ENCODE data around the gene CES3. TPM values are rescaled to one million over a fixed set of nuclear protein-coding genes. Genes with fewer than 3 reads are reported as not detected.

CES3 gene
- total RNA-seq, 5 donors from 2014 or later (not counting 1 experiment from before 2014, with no cell fraction given): 0.10 to 0.88 (median 0.58) TPM

- ChIA-PET POLR2A (interaction anchor here (0.6 to 0.7 kb wide), 4 partner anchors 137 to 469 kb away, joined by 3 to 13 read pairs (median 5); no protein-coding TSS in a partner anchor), CTCF (interaction anchor here in 1 of 2 donors (0.5 to 0.6 kb wide), 2 partner anchors 12 to 71 kb away, joined by 5 read pairs; no protein-coding TSS in a partner anchor)
- H3K4me1 Mint-ChIP-seq: peaks cover 12 to 15% (median 14%) of the 10 kb centered on the region in 3 donors
- WGBS (ENCODE audit: insufficient coverage): 89% methylated on average over 3 of the region's 4 CpGs
- no peaks in the 10 kb centered on the region for H3K27me3 Mint-ChIP-seq
- Histone ChIP-seq H3K27me3 (replicated peaks in 1 of 2; ENCODE audit: control insufficient read depth in 2 of 2, extremely low read depth in 1 of 2, insufficient read depth in 2 of 2, low read length in 1 of 2) (peaks cover 0 to 3% of the 10 kb centered on the region in 2 experiments), H3K9me3 (no peaks in the 10 kb centered on the region), H3K27ac (ENCODE audit: low read length) (no peak overlapping the region), H3K36me3 (ENCODE audit: control insufficient read depth in 2 of 2, extremely low read depth in 1 of 2, insufficient read depth in 1 of 2, low read length in 1 of 2) (no peaks in the 10 kb centered on the region), H3K4me1 (ENCODE audit: control insufficient read depth in 1 of 2, extremely low read depth in 1 of 2, insufficient read depth in 2 of 2, low read length in 2 of 2) (peaks cover 0 to 2% of the 10 kb centered on the region in 2 experiments), H3K4me3 (ENCODE audit: control insufficient read depth in 1 of 2, extremely low read depth in 1 of 2, low read length in 1 of 2) (no peak overlapping the region)
- DNase-seq (no peak), ATAC-seq (replicated peaks in 1 of 4) (no peak)
- no peak overlapping the region for H3K4me3 Mint-ChIP-seq
- H3K27ac Mint-ChIP-seq: no peak overlapping the region
- no peaks in the 10 kb centered on the region for H3K9me3 Mint-ChIP-seq
- H3K36me3 Mint-ChIP-seq: no peaks in the 10 kb centered on the region
These were observed 61.6 kb downstream of the CES3 start for GRCh38 chr16:67022531-67023214.

GRCh38 chr16:67023689-67024088 is 62.6 kb downstream of the CES3 start:
- WGBS (ENCODE audit: insufficient coverage): no CpG with 5 or more reads among the region's 1 CpG
- Mint-ChIP-seq H3K27me3 (no peaks in the 10 kb centered on the region), H3K36me3 (no peaks in the 10 kb centered on the region), H3K27ac (no peak overlapping the region), H3K4me1 (peaks cover 14 to 20% (median 14%) of the 10 kb centered on the region in 3 donors), H3K4me3 (no peak overlapping the region), H3K9me3 (no peaks in the 10 kb centered on the region)
- Histone ChIP-seq H3K27me3 (replicated peaks in 1 of 2; ENCODE audit: control insufficient read depth in 2 of 2, extremely low read depth in 1 of 2, insufficient read depth in 2 of 2, low read length in 1 of 2) (peaks cover 0 to 3% of the 10 kb centered on the region in 2 experiments), H3K27ac (ENCODE audit: low read length) (no peak overlapping the region), H3K9me3 (no peaks in the 10 kb centered on the region), H3K4me3 (ENCODE audit: control insufficient read depth in 1 of 2, extremely low read depth in 1 of 2, low read length in 1 of 2) (no peak overlapping the region), H3K36me3 (ENCODE audit: control insufficient read depth in 2 of 2, extremely low read depth in 1 of 2, insufficient read depth in 1 of 2, low read length in 1 of 2) (no peaks in the 10 kb centered on the region), H3K4me1 (ENCODE audit: control insufficient read depth in 1 of 2, extremely low read depth in 1 of 2, insufficient read depth in 2 of 2, low read length in 2 of 2) (peaks cover 2 to 12% of the 10 kb centered on the region in 2 experiments)
- no peak for ATAC-seq (replicated peaks in 1 of 4)
- POLR2A ChIA-PET: interaction anchor here in 1 of 2 donors (0.7 kb wide), 1 partner anchor 14 kb away, joined by 3 read pairs; no protein-coding TSS in a partner anchor
- CTCF ChIA-PET: interaction anchor here in 1 of 2 donors (0.5 kb wide), 1 partner anchor 400 kb away, joined by 3 read pairs; no protein-coding TSS in a partner anchor
- DNase-seq: no peak

Other genes starting within 250 kb of the CES3 start
- gene DYNC1LI2, start 209.7 kb upstream of the CES3 start, total RNA-seq: 10 to 100 TPM; 69.9 to 92.1 (median 81.3) TPM
- under 1 TPM in 2 of 5 donors, not detected in 3; 0.10 to 0.12 TPM for gene TERB1, start 159.7 kb upstream of the CES3 start, total RNA-seq
- 10 to 100 TPM; 67.8 to 93.2 (median 75.0) TPM for gene NAE1, start 130.3 kb upstream of the CES3 start, total RNA-seq
- gene CA7, start 116.9 kb upstream of the CES3 start, total RNA-seq: not detected
- 10 to 100 TPM in 3 of 5 donors, 1 to 10 TPM in 2; 7.1 to 16.5 (median 12.5) TPM for gene PDP2, start 80.8 kb upstream of the CES3 start, total RNA-seq
- gene CDH16, start 42.4 kb upstream of the CES3 start, total RNA-seq: not detected
- 1 to 10 TPM in 1 of 5 donors, under 1 TPM in 3, not detected in 1; 0.28 to 1.1 (median 0.53) TPM for gene RRAD, start 35.7 kb upstream of the CES3 start, total RNA-seq
- 10 to 100 TPM; 55.3 to 66.8 (median 62.4) TPM for gene CIAO2B, start 26.9 kb upstream of the CES3 start, total RNA-seq
- 10 to 100 TPM; 35.3 to 56.5 (median 50.2) TPM for gene CES2, start 25.8 kb upstream of the CES3 start, total RNA-seq
- 10 to 100 TPM; 12.4 to 20.7 (median 17.0) TPM for gene CES4A, start 27.3 kb downstream of the CES3 start, total RNA-seq
- 100 to 1,000 TPM in 2 of 5 donors, 10 to 100 TPM in 3; 80.0 to 115 (median 96.5) TPM for gene CBFB, start 67.9 kb downstream of the CES3 start, total RNA-seq
- 10 to 100 TPM; 19.4 to 23.0 (median 20.1) TPM for gene PHAF1, start 148.7 kb downstream of the CES3 start, total RNA-seq
- gene B3GNT9, start 189.7 kb downstream of the CES3 start, total RNA-seq: 1 to 10 TPM; 3.0 to 9.5 (median 4.9) TPM
- gene TRADD, start 198.6 kb downstream of the CES3 start, total RNA-seq: 100 to 1,000 TPM in 3 of 5 donors, 10 to 100 TPM in 2; 58.3 to 179 (median 123) TPM
- gene FBXL8, start 198.7 kb downstream of the CES3 start, total RNA-seq: 10 to 100 TPM; 18.5 to 69.7 (median 43.7) TPM
- 10 to 100 TPM; 22.3 to 66.3 (median 39.1) TPM for gene HSF4, start 203.5 kb downstream of the CES3 start, total RNA-seq
- 1 to 10 TPM; 2.1 to 8.0 (median 5.2) TPM for gene NOL3, start 209.3 kb downstream of the CES3 start, total RNA-seq
- 10 to 100 TPM; 11.3 to 16.5 (median 14.8) TPM for gene MATCAP1, start 222.7 kb downstream of the CES3 start, total RNA-seq
- gene EXOC3L1, start 228.9 kb downstream of the CES3 start, total RNA-seq: under 1 TPM in 1 of 5 donors, not detected in 4; 0.25 TPM
- gene E2F4, start 230.9 kb downstream of the CES3 start, total RNA-seq: 10 to 100 TPM; 59.4 to 97.1 (median 83.1) TPM
- 10 to 100 TPM in 1 of 5 donors, 1 to 10 TPM in 4; 3.8 to 11.7 (median 8.8) TPM for gene ELMO3, start 237.9 kb downstream of the CES3 start, total RNA-seq